Suprapubic skin (tissue), 3 donors: ENCODE results near the gene CLSTN2.

ENCODE experiments used
- CTCF ChIP-seq, 2 donors: fragments of 200-600 bp in 1 of 2; fragments of 450-650 bp in 1 of 2; sonication (generic) in 1 of 2; IDR thresholded peaks; one replicate each; pipeline ENCODE4 v1.5.1; 2016 to 2019; ENCODE audit warnings: antibody characterized with exemption in 2 of 2, mild to moderate bottlenecking in 1 of 2, moderate library complexity in 1 of 2
- EP300 ChIP-seq: sonication (generic); formaldehyde crosslinking; IDR thresholded peaks from one replicate; pipeline ENCODE4 v1.6.1; 2017; ENCODE audit warnings: antibody characterized with exemption
- POLR2A ChIP-seq, 2 donors: fragments of 450-650 bp; IDR thresholded peaks; one replicate each; pipeline ENCODE4 v1.6.1; 2017; ENCODE audit warnings: antibody characterized with exemption in 2 of 2, mild to moderate bottlenecking in 2 of 2, moderate library complexity in 2 of 2

DNA sequence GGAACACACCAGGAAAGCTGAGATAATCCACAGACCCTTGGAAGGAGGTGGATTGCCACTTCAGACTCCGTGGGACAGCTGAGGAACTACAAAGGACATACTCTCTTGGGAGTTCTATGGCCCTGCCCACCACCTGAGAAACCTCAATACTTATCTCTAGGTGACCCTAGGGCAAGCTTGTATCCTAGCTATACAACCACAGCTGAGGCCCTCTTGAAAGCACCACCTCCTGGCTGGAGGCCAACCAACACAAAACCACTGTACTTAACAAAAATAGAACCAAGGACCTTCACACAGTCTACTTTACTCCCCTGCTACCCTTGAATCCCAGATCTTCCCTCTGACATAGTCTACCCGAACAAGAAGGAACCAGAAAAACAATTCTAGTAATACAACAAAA lies 682.1 kb downstream of the CLSTN2 start:
- no peak for TF ChIP-seq EP300
- no peak for TF ChIP-seq CTCF (IDR thresholded peaks at IDR 0.05)
- no peak for TF ChIP-seq POLR2A (IDR thresholded peaks at IDR 0.05)
